ENCODE results near the gene MYG1. TPM values are rescaled to one million over a fixed set of nuclear protein-coding genes. Genes with fewer than 3 reads are reported as not detected.

MYG1 gene, protein sequence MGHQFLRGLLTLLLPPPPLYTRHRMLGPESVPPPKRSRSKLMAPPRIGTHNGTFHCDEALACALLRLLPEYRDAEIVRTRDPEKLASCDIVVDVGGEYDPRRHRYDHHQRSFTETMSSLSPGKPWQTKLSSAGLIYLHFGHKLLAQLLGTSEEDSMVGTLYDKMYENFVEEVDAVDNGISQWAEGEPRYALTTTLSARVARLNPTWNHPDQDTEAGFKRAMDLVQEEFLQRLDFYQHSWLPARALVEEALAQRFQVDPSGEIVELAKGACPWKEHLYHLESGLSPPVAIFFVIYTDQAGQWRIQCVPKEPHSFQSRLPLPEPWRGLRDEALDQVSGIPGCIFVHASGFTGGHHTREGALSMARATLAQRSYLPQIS
- 87.2 and 99.0 TPM in 2 replicates for total RNA-seq

DNA sequence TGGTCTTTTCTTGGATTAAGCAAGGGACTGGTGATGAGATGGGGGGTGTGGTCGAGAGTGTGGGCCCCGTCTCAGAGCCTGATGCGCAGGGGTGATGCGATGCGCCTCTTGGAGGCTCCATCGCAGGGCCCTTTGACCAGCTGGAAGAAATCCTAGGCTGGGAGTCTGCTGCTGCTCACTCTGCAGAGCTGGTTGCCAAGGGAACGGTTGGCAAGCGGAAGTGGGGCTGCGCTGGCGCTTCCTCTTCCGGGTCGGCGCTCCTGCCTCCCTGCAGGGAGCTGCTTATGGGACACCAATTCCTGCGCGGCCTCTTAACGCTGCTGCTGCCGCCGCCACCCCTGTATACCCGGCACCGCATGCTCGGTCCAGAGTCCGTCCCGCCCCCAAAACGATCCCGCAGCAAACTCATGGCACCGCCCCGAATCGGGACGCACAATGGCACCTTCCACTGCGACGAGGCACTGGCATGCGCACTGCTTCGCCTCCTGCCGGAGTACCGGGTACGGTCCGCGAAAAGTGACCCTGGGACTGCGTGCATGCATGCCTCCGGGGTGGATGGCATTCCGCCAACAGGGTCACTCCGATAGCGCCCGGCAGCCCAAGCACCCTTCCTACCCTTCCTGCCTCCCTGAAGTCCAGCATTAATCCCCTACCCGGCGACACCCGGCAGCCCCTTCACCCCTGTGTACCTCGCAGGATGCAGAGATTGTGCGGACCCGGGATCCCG is at the start of gene MYG1:
Gene MYG1 (plus strand): TSS at position 242 of the 727 bp plus-strand sequence. CDS start 43 bp downstream, at position 285.
- Mint-ChIP-seq H3K27me3 (ENCODE audit: low read depth) (no peaks in the 10 kb centered on the region), H3K27ac (peak within 1 kb of the TSS; percentile 86), H3K4me1 (ENCODE audit: low read depth) (peaks cover 56% of the 10 kb centered on the region), H3K9me3 (no peaks in the 10 kb centered on the region), H3K36me3 (ENCODE audit: low read depth) (peaks cover 86% of the 10 kb centered on the region), H3K4me3 (ENCODE audit: low read depth) (peak within 1 kb of the TSS; percentile 97)
- DNase-seq (ENCODE audit: low spot score): peak; percentile 84
- intact Hi-C loops (cut with micrococcal nuclease): loop anchor here (1.0 to 5.0 kb wide), 5 partner anchors 22 to 119 kb away; partner anchors contain the start of genes AAAS, CSAD, ESPL1 and SP1

DNA sequence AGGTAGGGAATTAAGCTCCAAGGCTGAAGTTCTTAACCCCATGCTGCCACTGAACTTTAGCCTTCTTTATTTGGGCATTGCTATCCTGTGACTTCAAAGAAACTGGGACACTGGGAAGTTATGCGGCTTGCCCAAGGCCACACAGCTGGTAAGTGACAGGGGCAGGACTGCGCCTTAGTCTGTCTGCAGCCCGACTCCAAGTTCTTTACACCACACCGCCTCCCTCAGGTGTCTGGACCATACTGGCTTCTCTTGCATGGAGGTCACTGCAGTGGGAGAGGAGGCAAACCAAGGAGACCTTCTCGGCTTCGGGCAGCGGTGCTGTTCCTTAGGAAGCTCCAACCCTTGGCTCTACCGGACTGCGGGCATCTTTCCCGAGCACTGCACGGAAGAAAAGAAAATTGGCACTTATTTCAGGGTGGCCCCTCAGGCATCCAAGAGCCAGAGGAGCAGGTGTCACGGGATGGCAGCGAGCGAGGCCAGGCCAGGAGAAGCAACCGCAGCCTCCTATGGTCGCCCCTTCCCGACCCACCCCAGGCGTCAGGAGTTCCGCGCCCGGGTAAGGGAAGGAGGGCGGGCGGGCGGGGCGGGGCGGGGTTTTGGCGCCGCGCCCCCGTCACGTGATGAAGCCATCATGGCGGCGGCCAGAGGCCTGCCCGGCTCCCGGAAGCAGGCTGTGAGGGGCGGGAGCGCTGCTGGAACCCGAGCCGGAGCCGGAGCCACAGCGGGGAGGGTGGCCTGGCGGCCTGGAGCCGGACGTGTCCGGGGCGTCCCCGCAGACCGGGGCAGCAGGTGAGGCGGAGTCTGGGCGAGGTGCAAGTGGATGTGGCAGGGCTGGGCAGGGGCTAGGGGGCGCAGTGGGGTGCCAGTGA is 47.8 kb upstream of the MYG1 start:
- Mint-ChIP-seq H3K27ac (peak overlapping the region; percentile 86), H3K4me1 (ENCODE audit: low read depth) (peaks cover 37% of the 10 kb centered on the region), H3K4me3 (ENCODE audit: low read depth) (peak overlapping the region; percentile 94), H3K27me3 (ENCODE audit: low read depth) (peaks cover 2% of the 10 kb centered on the region), H3K9me3 (no peaks in the 10 kb centered on the region), H3K36me3 (ENCODE audit: low read depth) (peaks cover 26% of the 10 kb centered on the region)
- intact Hi-C loops (cut with micrococcal nuclease): loop anchor here (1.0 to 5.0 kb wide), 5 partner anchors 17 to 46 kb away; partner anchors contain the start of genes ESPL1, MYG1, PFDN5 and RARG
- peak; percentile 70 for DNase-seq (ENCODE audit: low spot score)

DNA sequence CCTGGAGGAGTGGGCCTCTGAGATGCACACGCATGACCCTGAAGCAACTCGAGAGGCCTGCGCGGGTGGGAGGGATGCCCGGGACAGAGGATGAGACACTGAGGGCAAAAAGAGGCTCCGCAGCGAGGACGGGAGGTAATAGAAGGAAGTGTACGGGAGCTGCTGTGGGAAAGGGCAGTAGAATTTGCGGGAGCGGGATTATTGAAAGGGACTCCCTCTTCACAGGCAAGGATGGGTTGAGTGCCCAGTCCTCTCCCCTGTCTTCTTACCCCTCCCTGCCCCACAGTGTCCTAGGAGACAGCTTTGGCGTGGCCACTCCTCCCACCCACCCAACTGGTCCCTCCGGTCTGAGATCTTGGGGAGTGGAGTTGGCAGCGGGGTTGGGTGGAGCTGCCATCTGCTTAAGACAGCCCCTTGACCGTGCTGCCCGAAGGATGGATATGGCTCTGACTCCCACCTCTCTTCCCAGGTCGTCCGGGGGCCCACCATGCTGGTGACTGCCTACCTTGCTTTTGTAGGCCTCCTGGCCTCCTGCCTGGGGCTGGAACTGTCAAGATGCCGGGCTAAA is 47.1 kb upstream of the MYG1 start:
- H3K4me3 Mint-ChIP-seq (ENCODE audit: low read depth): peak overlapping the region; percentile 94
- peaks cover 26% of the 10 kb centered on the region for H3K36me3 Mint-ChIP-seq (ENCODE audit: low read depth)
- intact Hi-C loops (cut with micrococcal nuclease): loop anchor here (1.0 to 5.0 kb wide), 3 partner anchors 16 to 45 kb away; partner anchors contain the start of genes ESPL1, MYG1, PFDN5 and RARG
- H3K4me1 Mint-ChIP-seq (ENCODE audit: low read depth): peaks cover 37% of the 10 kb centered on the region
- peaks cover 2% of the 10 kb centered on the region for H3K27me3 Mint-ChIP-seq (ENCODE audit: low read depth)
- DNase-seq (ENCODE audit: low spot score): no peak
- peak overlapping the region; percentile 82 for H3K27ac Mint-ChIP-seq
- no peaks in the 10 kb centered on the region for H3K9me3 Mint-ChIP-seq

DNA sequence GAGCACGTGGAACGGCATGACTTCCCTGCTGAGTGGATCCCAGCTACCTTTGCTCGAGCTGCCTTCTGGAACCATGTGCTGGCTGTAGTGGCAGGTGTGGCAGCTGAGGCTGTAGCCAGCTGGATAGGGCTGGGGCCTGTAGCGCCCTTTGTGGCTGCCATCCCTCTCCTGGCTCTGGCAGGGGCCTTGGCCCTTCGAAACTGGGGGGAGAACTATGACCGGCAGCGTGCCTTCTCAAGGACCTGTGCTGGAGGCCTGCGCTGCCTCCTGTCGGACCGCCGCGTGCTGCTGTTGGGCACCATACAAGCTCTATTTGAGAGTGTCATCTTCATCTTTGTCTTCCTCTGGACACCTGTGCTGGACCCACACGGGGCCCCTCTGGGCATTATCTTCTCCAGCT is 46.2 kb upstream of the MYG1 start:
- peaks cover 37% of the 10 kb centered on the region for H3K4me1 Mint-ChIP-seq (ENCODE audit: low read depth)
- H3K27me3 Mint-ChIP-seq (ENCODE audit: low read depth): peaks cover 2% of the 10 kb centered on the region
- H3K9me3 Mint-ChIP-seq: no peaks in the 10 kb centered on the region
- H3K4me3 Mint-ChIP-seq (ENCODE audit: low read depth): peak overlapping the region; percentile 94
- DNase-seq (ENCODE audit: low spot score): no peak
- peak overlapping the region; percentile 37 for H3K27ac Mint-ChIP-seq
- peaks cover 26% of the 10 kb centered on the region for H3K36me3 Mint-ChIP-seq (ENCODE audit: low read depth)
- intact Hi-C loops (cut with micrococcal nuclease): loop anchor here (2.0 to 5.0 kb wide), 2 partner anchors 20 to 44 kb away; partner anchors contain the start of genes MYG1, PFDN5 and RARG

DNA sequence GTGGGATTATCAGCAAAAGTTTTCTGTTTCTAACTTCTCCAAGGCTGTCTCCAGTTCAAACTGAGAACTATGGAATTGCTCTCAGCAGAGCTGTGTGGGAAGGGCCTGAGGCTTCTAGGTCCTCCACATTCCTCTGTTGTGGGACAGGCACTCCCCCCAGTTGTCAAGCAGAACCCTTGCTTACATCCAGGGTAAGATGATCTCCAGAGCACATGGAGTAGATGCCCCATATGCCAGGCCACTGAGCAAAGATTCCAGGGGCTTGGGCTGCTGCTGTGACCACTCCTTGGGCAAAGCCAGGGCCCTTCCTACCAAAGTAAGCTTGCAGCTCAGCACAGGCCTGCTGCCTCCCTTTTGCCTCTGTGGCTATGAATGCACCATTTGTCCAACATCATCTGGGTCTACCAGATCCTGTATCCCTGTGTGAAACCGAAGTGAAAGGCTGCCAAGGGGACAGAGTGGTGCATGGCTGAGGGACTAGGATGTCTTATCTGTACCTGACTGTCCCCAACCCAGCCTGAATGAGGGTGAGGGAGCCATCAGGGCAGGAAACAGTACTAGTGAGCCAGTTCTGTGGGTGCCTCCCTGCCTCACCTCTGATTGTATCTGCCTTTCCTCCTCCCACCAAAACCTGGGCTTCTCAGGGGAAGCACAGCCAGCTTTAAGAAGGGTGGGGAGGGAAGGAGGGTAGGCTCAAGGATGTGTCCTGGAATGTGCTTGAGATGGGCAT is 44.5 kb upstream of the MYG1 start:
- intact Hi-C loops (cut with micrococcal nuclease): loop anchor here (5.0 kb wide), 1 partner anchor 42 kb away; the partner anchor contains the start of genes MYG1 and PFDN5
- peak overlapping the region; percentile 30 for H3K4me3 Mint-ChIP-seq (ENCODE audit: low read depth)
- no peaks in the 10 kb centered on the region for H3K27me3 Mint-ChIP-seq (ENCODE audit: low read depth)
- peaks cover 42% of the 10 kb centered on the region for H3K4me1 Mint-ChIP-seq (ENCODE audit: low read depth)
- no peak for DNase-seq (ENCODE audit: low spot score)
- H3K9me3 Mint-ChIP-seq: no peaks in the 10 kb centered on the region
- H3K27ac Mint-ChIP-seq: no peak overlapping the region
- peaks cover 26% of the 10 kb centered on the region for H3K36me3 Mint-ChIP-seq (ENCODE audit: low read depth)

DNA sequence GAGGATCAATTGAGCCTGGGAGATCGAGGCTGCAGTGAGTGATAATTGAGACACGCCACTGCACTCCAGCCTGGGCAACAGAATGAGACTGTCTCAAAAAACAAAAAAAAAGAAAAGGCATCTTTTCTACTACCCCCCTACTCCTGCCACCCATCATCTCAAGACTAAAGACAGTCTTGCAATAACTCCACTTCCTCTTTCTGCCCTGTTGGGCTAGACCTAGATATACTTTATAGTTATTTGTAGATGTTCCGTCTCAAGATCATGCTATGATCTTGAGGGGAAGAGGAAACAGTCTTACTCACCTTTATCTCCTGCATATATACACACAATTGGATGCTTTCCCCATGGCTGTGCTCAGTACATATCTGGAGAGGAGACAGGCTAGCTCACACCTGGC is 43.5 kb upstream of the MYG1 start:
- Mint-ChIP-seq H3K9me3 (no peaks in the 10 kb centered on the region), H3K36me3 (ENCODE audit: low read depth) (peaks cover 26% of the 10 kb centered on the region), H3K4me1 (ENCODE audit: low read depth) (peaks cover 42% of the 10 kb centered on the region), H3K27me3 (ENCODE audit: low read depth) (no peaks in the 10 kb centered on the region), H3K4me3 (ENCODE audit: low read depth) (no peak overlapping the region), H3K27ac (no peak overlapping the region)
- intact Hi-C loops (cut with micrococcal nuclease): no loop called here
- DNase-seq (ENCODE audit: low spot score): no peak

DNA sequence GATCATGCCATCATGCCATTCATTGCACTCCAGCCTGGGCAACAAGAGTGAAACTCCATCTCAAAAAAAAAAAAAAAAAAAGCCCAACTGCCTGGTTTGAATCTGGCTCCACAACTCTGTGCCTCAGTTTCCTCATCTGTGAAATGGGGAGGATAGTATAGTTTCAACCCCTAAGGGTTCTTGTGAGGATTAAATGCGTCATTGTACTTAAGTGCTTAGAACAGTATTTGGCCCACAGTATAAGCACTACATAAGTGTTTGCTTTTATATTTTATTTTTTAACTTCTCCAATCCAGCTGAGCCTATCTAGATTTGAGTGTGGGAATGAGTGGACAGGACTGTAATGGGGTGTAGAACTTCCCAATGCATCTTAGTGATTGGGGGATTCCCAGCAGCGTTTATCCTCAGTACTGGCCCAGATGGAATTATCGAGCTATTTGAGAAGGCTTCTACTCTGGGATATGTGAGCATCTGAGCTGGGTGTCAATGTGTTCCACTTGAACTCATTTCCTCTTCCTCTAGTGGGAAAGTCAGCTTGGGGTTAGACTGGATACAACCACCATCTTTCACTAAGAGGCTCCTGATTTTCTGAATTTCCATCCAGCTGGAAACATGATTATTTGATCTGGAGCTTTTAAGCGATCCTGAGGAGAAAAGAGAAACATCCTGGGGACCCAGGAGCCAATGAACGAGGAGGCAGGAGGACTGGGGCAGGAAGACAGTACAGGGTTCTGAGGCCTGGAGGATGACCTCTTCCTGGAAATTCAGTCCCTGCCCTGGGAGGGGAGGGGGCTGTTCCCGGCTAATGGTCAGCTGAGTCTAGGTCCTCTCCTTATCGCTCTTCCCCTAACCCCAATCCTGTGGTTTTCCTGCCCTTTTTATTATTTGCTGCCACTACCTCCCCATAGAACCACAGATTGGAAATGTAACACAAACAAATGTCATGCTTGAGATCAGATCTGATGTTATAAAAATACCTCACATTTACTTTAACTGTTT is 40.7 kb upstream of the MYG1 start:
- no peak overlapping the region for H3K4me3 Mint-ChIP-seq (ENCODE audit: low read depth)
- intact Hi-C loops (cut with micrococcal nuclease): no loop called here
- H3K36me3 Mint-ChIP-seq (ENCODE audit: low read depth): peaks cover 21% of the 10 kb centered on the region
- H3K27me3 Mint-ChIP-seq (ENCODE audit: low read depth): no peaks in the 10 kb centered on the region
- DNase-seq (ENCODE audit: low spot score): no peak
- no peaks in the 10 kb centered on the region for H3K9me3 Mint-ChIP-seq
- H3K4me1 Mint-ChIP-seq (ENCODE audit: low read depth): peaks cover 25% of the 10 kb centered on the region
- no peak overlapping the region for H3K27ac Mint-ChIP-seq

DNA sequence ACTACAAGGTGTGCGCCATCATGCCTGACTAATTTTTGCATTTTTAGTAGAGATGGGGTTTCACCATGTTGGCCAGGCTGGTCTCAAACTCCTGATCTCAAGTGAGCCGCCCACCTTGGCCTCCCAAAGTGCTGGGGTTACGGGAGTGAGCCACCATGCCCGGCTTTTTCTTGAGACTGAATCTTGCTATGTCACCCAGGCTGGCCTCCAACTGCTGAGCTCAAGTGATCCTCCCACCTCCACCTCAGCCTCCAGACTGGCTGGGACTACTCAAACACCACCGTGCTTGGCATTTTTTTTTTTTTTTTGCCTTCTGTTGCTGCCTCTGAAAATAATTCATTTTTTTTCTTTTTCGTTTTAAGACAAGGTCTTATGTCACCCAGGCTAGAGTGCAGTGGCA is 39.6 kb upstream of the MYG1 start:
- no peak for DNase-seq (ENCODE audit: low spot score)
- Mint-ChIP-seq H3K27me3 (ENCODE audit: low read depth) (no peaks in the 10 kb centered on the region), H3K9me3 (no peaks in the 10 kb centered on the region), H3K36me3 (ENCODE audit: low read depth) (peaks cover 11% of the 10 kb centered on the region), H3K4me1 (ENCODE audit: low read depth) (peaks cover 20% of the 10 kb centered on the region), H3K27ac (no peak overlapping the region), H3K4me3 (ENCODE audit: low read depth) (no peak overlapping the region)
- intact Hi-C loops (cut with micrococcal nuclease): no loop called here

DNA sequence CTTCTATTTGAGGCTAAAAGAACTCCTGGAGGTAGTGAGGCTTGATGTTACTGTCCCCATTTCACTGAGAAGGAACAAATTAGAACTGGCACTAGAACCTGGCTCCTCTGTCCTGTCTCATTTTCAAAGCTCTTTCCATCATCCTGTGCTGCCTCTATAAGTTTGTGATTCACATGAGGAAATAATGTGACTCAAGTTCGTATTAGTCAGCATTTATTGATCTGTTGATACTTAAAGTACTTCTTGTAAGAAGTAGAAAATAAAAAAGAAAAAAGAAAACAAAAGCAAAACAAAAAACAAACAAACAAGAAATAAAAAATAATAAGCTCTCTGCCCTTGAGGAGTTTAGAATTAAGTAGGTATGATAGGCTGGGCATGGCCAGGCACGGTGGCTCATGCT is 33.7 kb upstream of the MYG1 start:
- Mint-ChIP-seq H3K9me3 (no peaks in the 10 kb centered on the region), H3K36me3 (ENCODE audit: low read depth) (peaks cover 17% of the 10 kb centered on the region), H3K27me3 (ENCODE audit: low read depth) (no peaks in the 10 kb centered on the region), H3K4me1 (ENCODE audit: low read depth) (peaks cover 29% of the 10 kb centered on the region), H3K4me3 (ENCODE audit: low read depth) (no peak overlapping the region), H3K27ac (peak overlapping the region; percentile 5)
- no peak for DNase-seq (ENCODE audit: low spot score)
- intact Hi-C loops (cut with micrococcal nuclease): no loop called here

DNA sequence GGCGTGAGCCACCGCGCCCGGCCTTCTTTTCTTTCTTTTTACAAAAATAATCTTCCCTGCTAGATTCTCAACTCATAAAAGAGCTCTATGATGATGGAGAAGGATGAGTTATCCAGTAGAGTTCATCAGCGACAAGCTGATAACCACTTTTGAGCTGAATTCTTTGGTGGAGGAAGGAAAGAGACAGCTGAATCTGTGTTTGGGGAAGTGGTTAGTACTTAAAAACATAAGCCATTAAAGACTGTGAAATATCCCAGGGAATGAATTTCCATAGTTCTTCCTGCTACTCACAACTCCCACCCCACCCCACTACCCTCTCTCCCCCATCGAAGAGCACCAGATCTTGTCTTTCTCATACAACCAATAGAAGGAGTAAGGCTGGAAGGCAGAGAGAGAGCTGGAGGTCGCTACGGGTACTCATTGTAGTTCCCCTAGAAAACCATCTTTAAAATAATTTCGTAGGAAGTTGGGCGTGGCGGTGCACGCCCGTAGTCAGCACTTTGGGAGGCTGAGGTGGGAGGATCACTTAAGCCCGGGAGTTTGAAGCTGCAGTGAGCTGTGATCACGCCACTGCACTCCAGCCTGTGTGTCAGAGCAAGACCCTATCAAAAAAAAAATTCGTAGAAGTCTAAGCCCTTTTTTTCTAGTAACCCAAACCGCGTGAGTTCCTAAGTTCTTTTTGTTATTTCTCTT is 32.0 kb upstream of the MYG1 start:
- DNase-seq (ENCODE audit: low spot score): peak; percentile 26
- Mint-ChIP-seq H3K9me3 (no peaks in the 10 kb centered on the region), H3K27me3 (ENCODE audit: low read depth) (no peaks in the 10 kb centered on the region), H3K36me3 (ENCODE audit: low read depth) (peaks cover 29% of the 10 kb centered on the region), H3K4me3 (ENCODE audit: low read depth) (peak overlapping the region; percentile 92), H3K4me1 (ENCODE audit: low read depth) (peaks cover 34% of the 10 kb centered on the region), H3K27ac (peak overlapping the region; percentile 91)
- intact Hi-C loops (cut with micrococcal nuclease): no loop called here

Measured in activated T-helper 2 cell treated with anti-CD3 and anti-CD28 coated beads, Interferon-gamma antibody, Interleukin-2, Interleukin-4, amounts not matched to agents 10 μg/mL and 5 μg/mL and 100 μg/mL, durations not matched to agents 14 hours and 24 hours and 36 hours (primary cell).